Measurements from ENCODE around the gene AGBL1. TPM values are rescaled to one million over a fixed set of nuclear protein-coding genes. Genes with fewer than 3 reads are reported as not detected.

Gene AGBL1
- total and polyA plus RNA-seq, 2 experiments from 2014 or later = 0.03 TPM; not detected in 1

- no peaks in the 10 kb centered on the region for H3K9me3 Mint-ChIP-seq
- no peak overlapping the region for H3K4me2 ChIP-seq
- TF ChIP-seq ETS1 (IDR thresholded peaks at IDR 0.05) = no peak
- no peak for TF ChIP-seq ZNF114 (CRISPR knock-in tag; IDR thresholded peaks at IDR 0.05)
- TF ChIP-seq STAT1 (IDR thresholded peaks at IDR 0.05; ENCODE audit: unreplicated experiment) = no peak
- TF ChIP-seq CTCF (conservative IDR thresholded peaks at IDR 0.05; ENCODE audit: low read depth in 2 of 2) = no peak
- no peak for TF ChIP-seq ZNF331 (CRISPR knock-in tag; IDR thresholded peaks at IDR 0.05; ENCODE audit: low read depth)
- TF ChIP-seq REST (IDR thresholded peaks at IDR 0.05; ENCODE audit: unreplicated experiment) = no peak
- no peak for TF ChIP-seq NANOG (IDR thresholded peaks at IDR 0.05; ENCODE audit: borderline replicate concordance)
- no peak for TF ChIP-seq EZH2 (IDR thresholded peaks at IDR 0.05; ENCODE audit: low read depth, unreplicated experiment)
- no peak for TF ChIP-seq POLR2AphosphoS5 (IDR thresholded peaks at IDR 0.05; ENCODE audit: low read depth)
- TF ChIP-seq JUNB (IDR thresholded peaks at IDR 0.05; ENCODE audit: unreplicated experiment) = no peak
- TF ChIP-seq ZNF462 (CRISPR knock-in tag; IDR thresholded peaks at IDR 0.05) = no peak
- TF ChIP-seq CREB1 (CRISPR knock-in tag; IDR thresholded peaks at IDR 0.05; ENCODE audit: low read depth) = no peak
- no peak for TF ChIP-seq EZH2phosphoT487 (IDR thresholded peaks at IDR 0.05; ENCODE audit: unreplicated experiment)
- 0 out of 2 replicates have a peak, but pooled peaks cover 5% of the 10 kb centered on the region for H3K9me2 ChIP-seq (ENCODE audit: insufficient read depth)
- no peak overlapping the region for H3K27ac ChIP-seq (ENCODE audit: low read depth)
- H3K27me3 ChIP-seq (ENCODE audit: insufficient read depth) = no peaks in the 10 kb centered on the region
- no peaks in the 10 kb centered on the region for H3K36me3 ChIP-seq (ENCODE audit: insufficient read depth)
- no peak overlapping the region for H2AFZ ChIP-seq
- H3K27me3 Mint-ChIP-seq (ENCODE audit: insufficient read depth, low read depth, poor library complexity) = no peaks in the 10 kb centered on the region
- H3K4me3 ChIP-seq = no peak overlapping the region
- no peaks in the 10 kb centered on the region for H3K4me1 Mint-ChIP-seq
- H3K79me2 ChIP-seq (replicated peaks; ENCODE audit: insufficient read depth) = no peaks in the 10 kb centered on the region
- no peak overlapping the region for H3K4me3 Mint-ChIP-seq
- ATAC-seq (no peak), DNase-seq (ENCODE audit: low spot score) (no peak)
- no peaks in the 10 kb centered on the region for H4K20me1 ChIP-seq (replicated peaks; ENCODE audit: insufficient read depth)
- no peak overlapping the region for H3K27ac Mint-ChIP-seq
- no peaks in the 10 kb centered on the region for H3F3A ChIP-seq (replicated peaks; ENCODE audit: low read depth)
- H3K4me1 ChIP-seq (ENCODE audit: insufficient read depth) = no peaks in the 10 kb centered on the region
- no peaks in the 10 kb centered on the region for H3K36me3 Mint-ChIP-seq (ENCODE audit: low read depth)
Measured at GRCh38 chr15:86863226-86863915, 783.7 kb downstream of the AGBL1 start.

Measured in GM23338 (cell line).